Endothelial cell (in vitro differentiated cells): ENCODE measurements around the gene KCNJ14. TPM values are rescaled to one million over a fixed set of nuclear protein-coding genes. Genes with fewer than 3 reads are reported as not detected.

Source experiments
- DNase-seq: peaks from one replicate; pipeline ENCODE4 v3.0.0; 2021; ENCODE audit warnings: low spot score
- H3K27ac Mint-ChIP-seq: one replicate; pipeline ENCODE4 v1.8.0; 2021; ENCODE audit warnings: mixed read lengths, inconsistent platforms; ENCODE audit not compliant: unreplicated experiment
- H3K27me3 Mint-ChIP-seq: one replicate; pipeline ENCODE4 v1.8.0; 2021; ENCODE audit warnings: mild to moderate bottlenecking, moderate library complexity, mixed read lengths, inconsistent platforms; ENCODE audit not compliant: unreplicated experiment
- H3K36me3 Mint-ChIP-seq: one replicate; pipeline ENCODE4 v1.8.0; 2021; ENCODE audit warnings: mild to moderate bottlenecking, low read depth, mixed read lengths, inconsistent platforms; ENCODE audit not compliant: unreplicated experiment
- H3K4me1 Mint-ChIP-seq: one replicate; pipeline ENCODE4 v1.8.0; 2021; ENCODE audit warnings: mild to moderate bottlenecking, mixed read lengths, inconsistent platforms; ENCODE audit not compliant: unreplicated experiment
- H3K4me3 Mint-ChIP-seq: one replicate; pipeline ENCODE4 v1.8.0; 2021; ENCODE audit warnings: mild to moderate bottlenecking, mixed read lengths, inconsistent platforms; ENCODE audit not compliant: unreplicated experiment
- H3K9me3 Mint-ChIP-seq: one replicate; pipeline ENCODE4 v1.8.0; 2021; ENCODE audit warnings: mixed read lengths, inconsistent platforms; ENCODE audit not compliant: unreplicated experiment
- total RNA-seq: library from RNA; stranded (reverse); fragmentation: NEBNext Ultra II Directional; extraction: Animal tissue kit (Norgen Biotek cat#: 25700); gene quantifications from one replicate; pipeline ENCODE4 v1.2.1, GENCODE V29; 2021; ENCODE audit not compliant: unreplicated experiment
- TF ChIP-seq, protein P1 (sequence below): fragments of 200-600 bp; sonication (generic); IDR thresholded peaks from one replicate; pipeline ENCODE4 v1.5.0; 2021; ENCODE audit warnings: antibody characterized with exemption; ENCODE audit not compliant: unreplicated experiment

KCNJ14 gene
- total RNA-seq, 1 donor from 2014 or later: 0.95 TPM

DNA sequence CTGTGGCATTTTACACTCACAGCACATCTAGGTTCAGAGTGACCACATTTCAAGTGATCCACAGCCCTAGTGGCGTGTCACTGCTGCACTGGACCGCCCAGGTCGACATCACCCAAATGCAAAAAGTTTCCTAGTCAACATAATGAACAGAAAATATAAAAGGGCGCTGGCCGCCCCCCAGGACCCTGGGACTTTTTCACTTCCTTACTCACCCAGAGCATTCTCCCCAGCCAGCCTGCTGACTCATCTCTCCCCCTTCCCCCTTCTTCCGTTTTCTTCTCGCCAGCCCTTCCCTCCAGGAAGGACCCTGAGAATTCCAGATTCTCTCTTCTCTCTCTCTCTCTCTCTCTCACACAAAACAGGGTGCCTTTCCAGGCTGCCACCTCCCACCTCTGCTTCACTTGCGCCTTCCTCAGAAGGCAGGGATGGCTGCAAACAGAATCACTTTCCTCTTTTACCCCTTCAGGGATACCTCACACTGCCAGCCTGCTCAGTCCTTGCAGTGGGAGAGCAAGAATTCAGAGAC, 30.6 kb upstream of the KCNJ14 start:
- no peak overlapping the region for H3K4me3 Mint-ChIP-seq

DNA sequence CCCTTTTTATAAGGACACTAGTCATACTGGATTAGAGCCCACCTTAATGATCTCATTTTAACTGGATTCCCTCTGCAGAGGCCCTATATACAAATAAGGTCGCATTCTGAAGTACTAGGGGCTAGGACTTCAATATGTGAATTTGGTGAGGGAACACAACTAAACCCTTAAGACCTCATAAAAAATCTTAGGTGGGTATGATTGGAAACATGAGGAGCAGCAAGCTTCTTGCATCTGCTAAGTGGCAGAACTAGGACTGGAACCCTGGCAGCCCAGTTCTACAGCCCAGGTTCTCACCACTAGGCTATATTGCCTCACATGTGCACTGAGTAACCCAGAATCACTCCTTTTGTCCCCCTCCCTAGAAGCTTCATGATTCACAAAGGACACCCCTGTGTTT, 26.7 kb upstream of the KCNJ14 start:
- H3K27me3 Mint-ChIP-seq: peaks cover 10% of the 10 kb centered on the region
- TF ChIP-seq, protein P1, sequence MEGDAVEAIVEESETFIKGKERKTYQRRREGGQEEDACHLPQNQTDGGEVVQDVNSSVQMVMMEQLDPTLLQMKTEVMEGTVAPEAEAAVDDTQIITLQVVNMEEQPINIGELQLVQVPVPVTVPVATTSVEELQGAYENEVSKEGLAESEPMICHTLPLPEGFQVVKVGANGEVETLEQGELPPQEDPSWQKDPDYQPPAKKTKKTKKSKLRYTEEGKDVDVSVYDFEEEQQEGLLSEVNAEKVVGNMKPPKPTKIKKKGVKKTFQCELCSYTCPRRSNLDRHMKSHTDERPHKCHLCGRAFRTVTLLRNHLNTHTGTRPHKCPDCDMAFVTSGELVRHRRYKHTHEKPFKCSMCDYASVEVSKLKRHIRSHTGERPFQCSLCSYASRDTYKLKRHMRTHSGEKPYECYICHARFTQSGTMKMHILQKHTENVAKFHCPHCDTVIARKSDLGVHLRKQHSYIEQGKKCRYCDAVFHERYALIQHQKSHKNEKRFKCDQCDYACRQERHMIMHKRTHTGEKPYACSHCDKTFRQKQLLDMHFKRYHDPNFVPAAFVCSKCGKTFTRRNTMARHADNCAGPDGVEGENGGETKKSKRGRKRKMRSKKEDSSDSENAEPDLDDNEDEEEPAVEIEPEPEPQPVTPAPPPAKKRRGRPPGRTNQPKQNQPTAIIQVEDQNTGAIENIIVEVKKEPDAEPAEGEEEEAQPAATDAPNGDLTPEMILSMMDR: no peak
- peaks cover 11% of the 10 kb centered on the region for H3K36me3 Mint-ChIP-seq
- H3K4me3 Mint-ChIP-seq: no peak overlapping the region
- H3K9me3 Mint-ChIP-seq: no peaks in the 10 kb centered on the region
- peaks cover 14% of the 10 kb centered on the region for H3K4me1 Mint-ChIP-seq
- no peak for DNase-seq
- no peak overlapping the region for H3K27ac Mint-ChIP-seq

More for the DNA sequence above, 30.6 kb upstream of the KCNJ14 start:
- TF ChIP-seq, protein P1: no peak
- H3K36me3 Mint-ChIP-seq: peaks cover 7% of the 10 kb centered on the region
- no peak for DNase-seq
- H3K27me3 Mint-ChIP-seq: peaks cover 11% of the 10 kb centered on the region
- H3K27ac Mint-ChIP-seq: peak overlapping the region; percentile 98
- peaks cover 18% of the 10 kb centered on the region for H3K4me1 Mint-ChIP-seq
- no peaks in the 10 kb centered on the region for H3K9me3 Mint-ChIP-seq

DNA sequence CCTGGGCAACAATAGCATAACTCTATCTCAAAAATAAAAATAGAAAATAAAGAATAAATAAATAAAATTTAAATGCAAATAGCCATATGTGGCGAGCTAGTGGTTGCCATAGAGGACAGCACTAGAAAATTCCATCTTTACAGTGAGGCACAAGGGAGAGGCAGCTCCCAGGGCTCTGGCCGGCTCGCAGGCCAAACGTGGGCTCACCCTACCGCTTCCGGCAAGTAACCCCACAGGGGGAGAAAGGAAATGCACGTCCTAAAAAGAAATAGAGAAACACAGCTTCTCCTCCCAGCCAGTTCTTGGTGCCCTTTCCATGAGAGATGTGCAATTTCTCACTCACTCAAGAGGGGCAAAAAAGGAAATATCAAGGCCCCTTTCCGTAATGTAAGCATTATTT, 22.0 kb upstream of the KCNJ14 start:
- TF ChIP-seq, protein P1: no peak
- no peak for DNase-seq
- H3K36me3 Mint-ChIP-seq: peaks cover 16% of the 10 kb centered on the region
- H3K4me1 Mint-ChIP-seq: no peaks in the 10 kb centered on the region
- H3K27me3 Mint-ChIP-seq: peaks cover 4% of the 10 kb centered on the region
- no peak overlapping the region for H3K4me3 Mint-ChIP-seq
- no peaks in the 10 kb centered on the region for H3K9me3 Mint-ChIP-seq
- H3K27ac Mint-ChIP-seq: no peak overlapping the region

DNA sequence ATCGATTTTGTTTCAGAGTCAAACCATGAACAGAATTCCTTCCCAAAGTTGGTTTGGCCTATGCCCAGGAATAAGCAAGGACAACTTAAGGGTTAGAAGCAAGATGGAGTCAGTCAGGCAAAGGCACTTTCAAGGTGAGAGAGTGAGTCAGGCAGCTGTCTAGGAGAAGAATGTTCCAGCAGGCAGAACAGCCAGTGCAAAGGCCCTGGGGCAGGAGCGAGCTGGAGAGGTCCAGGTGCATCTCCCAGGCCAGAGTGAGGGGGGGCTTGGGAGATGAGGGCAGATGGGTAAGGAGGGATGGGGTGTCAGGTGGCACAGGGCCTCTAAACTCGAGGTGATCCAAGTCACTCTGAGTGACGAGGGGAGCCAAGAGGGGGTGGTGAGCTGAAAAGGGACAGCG, 18.8 kb upstream of the KCNJ14 start:
- Mint-ChIP-seq H3K4me1 (no peaks in the 10 kb centered on the region), H3K27me3 (peaks cover 9% of the 10 kb centered on the region), H3K4me3 (no peak overlapping the region), H3K9me3 (no peaks in the 10 kb centered on the region), H3K27ac (no peak overlapping the region), H3K36me3 (peaks cover 16% of the 10 kb centered on the region)
- TF ChIP-seq, protein P1: no peak
- DNase-seq: no peak

DNA sequence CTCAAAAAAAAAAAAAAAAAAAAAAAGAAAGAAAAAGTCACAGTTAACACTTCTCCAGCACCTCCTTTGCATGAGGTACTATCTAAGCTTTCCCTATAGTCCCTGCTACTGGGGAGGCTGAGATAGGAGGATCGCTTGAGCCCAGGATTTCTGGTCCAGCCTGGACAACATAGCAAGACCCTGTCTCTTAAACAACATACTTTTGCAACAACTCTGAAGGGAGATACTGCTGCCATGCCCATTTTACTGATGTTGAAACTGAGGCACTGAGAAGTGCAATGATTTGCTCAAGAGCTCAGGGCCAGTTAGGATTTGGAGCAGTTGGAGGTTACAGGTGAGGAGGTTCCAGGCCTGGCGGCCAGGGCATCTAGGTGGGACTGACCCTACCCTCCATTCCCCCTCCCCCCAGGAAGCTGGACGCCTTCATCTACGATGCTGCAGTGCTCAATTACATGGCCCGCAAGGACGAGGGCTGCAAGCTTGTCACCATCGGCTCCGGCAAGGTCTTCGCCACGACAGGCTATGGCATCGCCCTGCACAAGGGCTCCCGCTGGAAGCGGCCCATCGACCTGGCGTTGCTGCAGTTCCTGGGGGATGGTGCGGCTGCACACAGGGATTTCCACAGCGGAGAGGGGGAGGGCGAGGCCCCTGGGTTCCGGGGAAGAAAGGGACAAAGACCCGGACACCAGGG, 13.9 kb upstream of the KCNJ14 start:
- Mint-ChIP-seq H3K27ac (peak overlapping the region; percentile 57), H3K4me1 (peaks cover 15% of the 10 kb centered on the region), H3K4me3 (peak overlapping the region; percentile 37), H3K27me3 (peaks cover 21% of the 10 kb centered on the region), H3K36me3 (peaks cover 10% of the 10 kb centered on the region), H3K9me3 (no peaks in the 10 kb centered on the region)
- no peak for DNase-seq
- TF ChIP-seq, protein P1: no peak
